ENCODE results near the gene BAIAP2L1.
"Not testable (repeated sequence)": the region's sequence is repeated elsewhere in the genome, so short reads cannot be mapped to it uniquely, and the experiment has no call there.

BAIAP2L1 gene

DNA sequence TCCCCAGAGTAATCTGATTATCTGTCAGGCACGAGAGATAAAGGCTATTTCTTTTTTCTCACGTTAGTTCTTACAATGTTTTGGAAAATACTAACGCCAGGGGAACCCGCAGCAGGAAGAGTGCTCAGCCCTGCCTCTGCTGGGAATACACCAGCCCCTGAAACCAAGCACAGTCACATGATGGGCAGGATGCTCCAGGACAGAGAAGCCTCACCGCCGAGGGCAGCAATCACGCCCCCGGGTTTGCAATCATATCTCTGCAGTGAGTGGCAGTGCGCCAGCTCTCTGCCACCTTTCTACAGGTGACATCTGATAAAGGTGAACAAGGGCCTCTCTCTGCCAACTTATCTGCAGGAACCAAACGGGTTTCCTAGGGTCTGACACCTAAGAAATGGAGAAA is 79.6 kb downstream of the BAIAP2L1 start:
- Histone ChIP-seq H2AFZ (no peak overlapping the region), H3K4me2 (ENCODE audit: low read length) (peak overlapping the region; percentile 51), H3K27ac (peak overlapping the region; percentile 37), H3K4me3 (ENCODE audit: low read depth, low read length) (peak overlapping the region; percentile 12), H3K4me1 (peaks cover 11% of the 10 kb centered on the region), H3K9me3 (ENCODE audit: control insufficient read depth, low read length) (no peaks in the 10 kb centered on the region), H3K9ac (no peak overlapping the region), H3K27me3 (ENCODE audit: control insufficient read depth, insufficient read depth, low read length) (no peaks in the 10 kb centered on the region), H3K79me2 (no peaks in the 10 kb centered on the region), H3K36me3 (ENCODE audit: control insufficient read depth, insufficient read depth, low read length) (no peaks in the 10 kb centered on the region)
- TF ChIP-seq, protein P1, sequence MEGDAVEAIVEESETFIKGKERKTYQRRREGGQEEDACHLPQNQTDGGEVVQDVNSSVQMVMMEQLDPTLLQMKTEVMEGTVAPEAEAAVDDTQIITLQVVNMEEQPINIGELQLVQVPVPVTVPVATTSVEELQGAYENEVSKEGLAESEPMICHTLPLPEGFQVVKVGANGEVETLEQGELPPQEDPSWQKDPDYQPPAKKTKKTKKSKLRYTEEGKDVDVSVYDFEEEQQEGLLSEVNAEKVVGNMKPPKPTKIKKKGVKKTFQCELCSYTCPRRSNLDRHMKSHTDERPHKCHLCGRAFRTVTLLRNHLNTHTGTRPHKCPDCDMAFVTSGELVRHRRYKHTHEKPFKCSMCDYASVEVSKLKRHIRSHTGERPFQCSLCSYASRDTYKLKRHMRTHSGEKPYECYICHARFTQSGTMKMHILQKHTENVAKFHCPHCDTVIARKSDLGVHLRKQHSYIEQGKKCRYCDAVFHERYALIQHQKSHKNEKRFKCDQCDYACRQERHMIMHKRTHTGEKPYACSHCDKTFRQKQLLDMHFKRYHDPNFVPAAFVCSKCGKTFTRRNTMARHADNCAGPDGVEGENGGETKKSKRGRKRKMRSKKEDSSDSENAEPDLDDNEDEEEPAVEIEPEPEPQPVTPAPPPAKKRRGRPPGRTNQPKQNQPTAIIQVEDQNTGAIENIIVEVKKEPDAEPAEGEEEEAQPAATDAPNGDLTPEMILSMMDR (IDR thresholded peaks at IDR 0.05) = no peak

DNA sequence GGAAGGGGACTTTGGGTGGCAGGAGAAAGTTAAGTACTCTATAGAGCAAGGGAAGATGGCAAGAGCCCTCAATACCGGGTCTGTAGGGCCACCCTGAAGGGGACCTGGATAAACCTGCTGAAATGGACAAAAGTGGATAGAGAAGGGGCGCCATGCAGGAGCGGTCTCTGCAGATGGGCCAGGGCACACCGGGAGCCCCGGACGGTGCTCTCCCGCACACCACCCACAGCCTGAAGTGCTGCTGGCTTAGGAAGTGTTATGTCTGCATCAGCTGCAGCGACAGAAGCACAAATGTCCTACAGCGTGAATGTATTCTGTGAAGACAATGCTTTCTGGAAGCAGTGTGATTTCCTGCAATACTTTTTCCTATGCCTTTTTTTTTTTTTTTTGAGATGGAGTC is 81.7 kb downstream of the BAIAP2L1 start:
- Histone ChIP-seq H3K36me3 (ENCODE audit: control insufficient read depth, insufficient read depth, low read length) (no peaks in the 10 kb centered on the region), H3K79me2 (no peaks in the 10 kb centered on the region), H3K9ac (no peak overlapping the region), H3K4me1 (peaks cover 18% of the 10 kb centered on the region), H3K27me3 (ENCODE audit: control insufficient read depth, insufficient read depth, low read length) (no peaks in the 10 kb centered on the region), H2AFZ (no peak overlapping the region), H3K9me3 (ENCODE audit: control insufficient read depth, low read length) (no peaks in the 10 kb centered on the region), H3K4me2 (ENCODE audit: low read length) (no peak overlapping the region), H3K27ac (no peak overlapping the region), H3K4me3 (ENCODE audit: low read depth, low read length) (no peak overlapping the region)
- TF ChIP-seq, protein P1 (IDR thresholded peaks at IDR 0.05) = no peak

DNA sequence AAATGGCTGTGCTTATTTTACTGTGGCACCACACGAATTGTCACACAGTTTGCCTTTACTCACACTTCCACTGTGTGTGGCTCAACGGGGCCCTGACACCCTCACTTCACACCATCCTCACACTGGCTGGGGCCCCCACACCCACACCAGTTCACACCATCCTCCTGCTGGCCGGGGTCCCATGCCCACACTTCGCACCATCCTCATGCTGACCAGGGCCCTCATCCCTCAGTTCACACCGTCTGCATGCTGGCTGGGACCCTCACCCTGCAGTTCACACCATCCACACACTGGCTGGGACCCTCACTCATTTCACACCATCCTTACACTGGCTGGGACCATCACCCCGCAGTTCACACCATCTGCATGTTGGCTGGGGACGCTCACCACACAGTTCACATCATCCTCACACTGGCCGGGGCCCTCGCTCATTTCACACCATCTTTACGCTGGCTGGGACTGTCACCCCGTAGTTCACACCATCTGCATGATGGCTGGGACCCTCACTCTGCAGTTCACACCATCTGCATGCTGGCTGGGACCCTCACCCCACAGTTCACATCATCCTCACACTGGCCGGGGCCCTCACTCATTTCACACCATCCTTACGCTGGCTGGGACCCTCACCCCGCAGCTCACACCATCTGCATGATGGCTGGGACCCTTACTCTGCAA is 83.4 kb downstream of the BAIAP2L1 start:
- H3K36me3 ChIP-seq (ENCODE audit: control insufficient read depth, insufficient read depth, low read length) = no peaks in the 10 kb centered on the region
- no peak overlapping the region for H3K27ac ChIP-seq
- H3K9me3 ChIP-seq (ENCODE audit: control insufficient read depth, low read length) = no peaks in the 10 kb centered on the region
- no peak overlapping the region for H3K4me3 ChIP-seq (ENCODE audit: low read depth, low read length)
- no peak overlapping the region for H3K4me2 ChIP-seq (ENCODE audit: low read length)
- no peak overlapping the region for H2AFZ ChIP-seq
- no peaks in the 10 kb centered on the region for H3K79me2 ChIP-seq
- TF ChIP-seq, protein P1 (IDR thresholded peaks at IDR 0.05) = no peak
- peaks cover 18% of the 10 kb centered on the region for H3K4me1 ChIP-seq
- no peaks in the 10 kb centered on the region for H3K27me3 ChIP-seq (ENCODE audit: control insufficient read depth, insufficient read depth, low read length)
- no peak overlapping the region for H3K9ac ChIP-seq

GRCh38 chr7:98315994-98316527 is 84.8 kb downstream of the BAIAP2L1 start:
- not testable (repeated sequence) for H3K4me2 ChIP-seq (ENCODE audit: low read length); H3K4me3 ChIP-seq (ENCODE audit: low read depth, low read length); H3K36me3 ChIP-seq (ENCODE audit: control insufficient read depth, insufficient read depth, low read length); H3K27ac ChIP-seq; H2AFZ ChIP-seq; H3K4me1 ChIP-seq; H3K9me3 ChIP-seq (ENCODE audit: control insufficient read depth, low read length); H3K79me2 ChIP-seq; H3K9ac ChIP-seq; H3K27me3 ChIP-seq (ENCODE audit: control insufficient read depth, insufficient read depth, low read length)

DNA sequence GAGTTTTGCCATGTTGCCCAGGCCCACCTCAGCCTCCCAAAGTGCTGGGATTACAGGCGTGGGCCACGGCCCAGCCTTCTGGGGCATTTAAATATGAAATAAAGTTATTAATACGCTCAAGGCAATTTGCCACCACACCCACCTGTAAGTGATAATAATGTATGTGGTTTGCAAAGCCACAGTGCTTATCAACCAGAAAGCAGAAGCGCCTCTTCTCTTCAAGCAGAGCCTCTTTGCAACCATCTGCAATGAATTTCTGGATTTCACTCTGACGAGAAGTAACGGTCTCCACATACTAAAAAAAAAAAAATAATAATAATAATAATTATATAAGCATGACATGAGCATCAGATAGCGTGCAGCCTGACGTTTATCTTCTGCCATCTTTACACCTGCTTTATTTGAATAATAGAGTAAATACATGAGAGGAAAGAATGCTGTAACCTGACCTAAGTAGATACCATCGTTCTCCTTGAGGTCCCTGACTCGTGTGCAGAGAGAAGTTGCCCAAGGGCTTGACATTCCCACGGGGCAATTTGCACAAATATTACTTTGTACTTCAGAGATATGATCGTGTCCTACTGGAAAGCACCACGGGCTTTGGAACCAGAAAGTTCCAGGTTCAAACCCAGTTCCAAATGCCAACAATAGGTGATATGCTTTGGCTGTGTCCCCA is 85.4 kb downstream of the BAIAP2L1 start:
- no peaks in the 10 kb centered on the region for H3K36me3 ChIP-seq (ENCODE audit: control insufficient read depth, insufficient read depth, low read length)
- H3K4me1 ChIP-seq = peaks cover 8% of the 10 kb centered on the region
- TF ChIP-seq, protein P1 (IDR thresholded peaks at IDR 0.05) = no peak
- H3K27ac ChIP-seq = no peak overlapping the region
- H3K4me2 ChIP-seq (ENCODE audit: low read length) = no peak overlapping the region
- no peak overlapping the region for H3K4me3 ChIP-seq (ENCODE audit: low read depth, low read length)
- H3K27me3 ChIP-seq (ENCODE audit: control insufficient read depth, insufficient read depth, low read length) = no peaks in the 10 kb centered on the region
- H3K9me3 ChIP-seq (ENCODE audit: control insufficient read depth, low read length) = no peaks in the 10 kb centered on the region
- H3K9ac ChIP-seq = no peak overlapping the region
- H2AFZ ChIP-seq = no peak overlapping the region
- no peaks in the 10 kb centered on the region for H3K79me2 ChIP-seq

Measured in parathyroid adenoma (tissue), 2 donors.